ENCODE data around the gene FAM177A1.
"Not testable (repeated sequence)": the region's sequence is repeated elsewhere in the genome, so short reads cannot be mapped to it uniquely, and the experiment has no call there.

GRCh38 chr14:35061113-35061791 lies 15.2 kb downstream of the FAM177A1 start:
- TF ChIP-seq, protein P1, sequence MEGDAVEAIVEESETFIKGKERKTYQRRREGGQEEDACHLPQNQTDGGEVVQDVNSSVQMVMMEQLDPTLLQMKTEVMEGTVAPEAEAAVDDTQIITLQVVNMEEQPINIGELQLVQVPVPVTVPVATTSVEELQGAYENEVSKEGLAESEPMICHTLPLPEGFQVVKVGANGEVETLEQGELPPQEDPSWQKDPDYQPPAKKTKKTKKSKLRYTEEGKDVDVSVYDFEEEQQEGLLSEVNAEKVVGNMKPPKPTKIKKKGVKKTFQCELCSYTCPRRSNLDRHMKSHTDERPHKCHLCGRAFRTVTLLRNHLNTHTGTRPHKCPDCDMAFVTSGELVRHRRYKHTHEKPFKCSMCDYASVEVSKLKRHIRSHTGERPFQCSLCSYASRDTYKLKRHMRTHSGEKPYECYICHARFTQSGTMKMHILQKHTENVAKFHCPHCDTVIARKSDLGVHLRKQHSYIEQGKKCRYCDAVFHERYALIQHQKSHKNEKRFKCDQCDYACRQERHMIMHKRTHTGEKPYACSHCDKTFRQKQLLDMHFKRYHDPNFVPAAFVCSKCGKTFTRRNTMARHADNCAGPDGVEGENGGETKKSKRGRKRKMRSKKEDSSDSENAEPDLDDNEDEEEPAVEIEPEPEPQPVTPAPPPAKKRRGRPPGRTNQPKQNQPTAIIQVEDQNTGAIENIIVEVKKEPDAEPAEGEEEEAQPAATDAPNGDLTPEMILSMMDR (conservative IDR thresholded peaks at IDR 0.05 in 1 of 2, IDR thresholded peaks at IDR 0.05 in 1 of 2; ENCODE audit: low read depth in 1 of 2, low read length in 2 of 2) = not testable (repeated sequence)
- TF ChIP-seq EZH2 (IDR thresholded peaks at IDR 0.05; ENCODE audit: low read length, missing control alignments) = not testable (repeated sequence)

All from fibroblast of lung (primary cell).